ENCODE data around the gene SAG. TPM values are rescaled to one million over a fixed set of nuclear protein-coding genes. Genes with fewer than 3 reads are reported as not detected.

The SAG gene
- total and polyA plus RNA-seq, 3 donors from 2014 or later, result 5.1 to 25.6 (median 10.2) TPM

- Histone ChIP-seq H3K4me3 (no peak overlapping the region), H3K9me3 (no peaks in the 10 kb centered on the region), H3K27ac (no peak overlapping the region), H3K36me3 (ENCODE audit: low read depth, missing control alignments) (no peaks in the 10 kb centered on the region), H3K27me3 (no peaks in the 10 kb centered on the region), H3K4me1 (no peaks in the 10 kb centered on the region)
- WGBS, 2 donors, result 89 to 91% methylated on average over 11 of the region's 11 CpGs
- intact Hi-C loops (cut with DNase I; ENCODE audit: low total_unique reads), result no loop called here
- DNase-seq, result no peak
- no peak for TF ChIP-seq CTCF (IDR thresholded peaks at IDR 0.05)
- TF ChIP-seq POLR2A (IDR thresholded peaks at IDR 0.05), result no peak
Measured at GRCh38 chr2:233380995-233381637, 73.5 kb downstream of the SAG start.

GRCh38 chr2:233381638-233381995, 74.0 kb downstream of the SAG start:
- DNase-seq, result no peak
- no peaks in the 10 kb centered on the region for H3K36me3 ChIP-seq (ENCODE audit: low read depth, missing control alignments)
- intact Hi-C loops (cut with DNase I; ENCODE audit: low total_unique reads), result no loop called here
- H3K4me1 ChIP-seq, result no peaks in the 10 kb centered on the region
- H3K27me3 ChIP-seq, result no peaks in the 10 kb centered on the region
- no peak overlapping the region for H3K4me3 ChIP-seq
- H3K27ac ChIP-seq, result no peak overlapping the region
- H3K9me3 ChIP-seq, result no peaks in the 10 kb centered on the region
- 94 to 95% methylated on average over 4 of the region's 4 CpGs for WGBS, 2 donors
- TF ChIP-seq CTCF (IDR thresholded peaks at IDR 0.05), result no peak
- TF ChIP-seq POLR2A (IDR thresholded peaks at IDR 0.05), result no peak

GRCh38 chr2:233384015-233384414, 76.4 kb downstream of the SAG start:
- WGBS, 2 donors, result 86 to 87% methylated on average over 10 of the region's 10 CpGs
- H3K27ac ChIP-seq, result no peak overlapping the region
- no peaks in the 10 kb centered on the region for H3K36me3 ChIP-seq (ENCODE audit: low read depth, missing control alignments)
- TF ChIP-seq POLR2A (IDR thresholded peaks at IDR 0.05), result no peak
- no peaks in the 10 kb centered on the region for H3K27me3 ChIP-seq
- H3K9me3 ChIP-seq, result no peaks in the 10 kb centered on the region
- intact Hi-C loops (cut with DNase I; ENCODE audit: low total_unique reads), result no loop called here
- DNase-seq, result no peak
- H3K4me1 ChIP-seq, result peaks cover 19% of the 10 kb centered on the region
- H3K4me3 ChIP-seq, result no peak overlapping the region

- TF ChIP-seq POLR2A (IDR thresholded peaks at IDR 0.05) (no peak), CTCF (IDR thresholded peaks at IDR 0.05) (no peak)
- Histone ChIP-seq H3K36me3 (ENCODE audit: low read depth, missing control alignments) (no peaks in the 10 kb centered on the region), H3K4me3 (no peak overlapping the region), H3K9me3 (no peaks in the 10 kb centered on the region), H3K4me1 (peaks cover 21% of the 10 kb centered on the region), H3K27me3 (no peaks in the 10 kb centered on the region), H3K27ac (no peak overlapping the region)
- WGBS, 2 donors, result 75 to 87% methylated on average over 8 to 12 of the region's 12 CpGs
- no peak for DNase-seq
- intact Hi-C loops (cut with DNase I; ENCODE audit: low total_unique reads), result no loop called here
Measured at GRCh38 chr2:233384811-233385488, 77.3 kb downstream of the SAG start.

- H3K27ac ChIP-seq, result no peak overlapping the region
- H3K9me3 ChIP-seq, result no peaks in the 10 kb centered on the region
- TF ChIP-seq POLR2A (IDR thresholded peaks at IDR 0.05), result no peak
- no peak for TF ChIP-seq CTCF (IDR thresholded peaks at IDR 0.05)
- 86 to 88% methylated on average over 14 of the region's 14 CpGs for WGBS, 2 donors
- no peak for DNase-seq
- H3K4me1 ChIP-seq, result peaks cover 21% of the 10 kb centered on the region
- H3K4me3 ChIP-seq, result no peak overlapping the region
- no peaks in the 10 kb centered on the region for H3K36me3 ChIP-seq (ENCODE audit: low read depth, missing control alignments)
- intact Hi-C loops (cut with DNase I; ENCODE audit: low total_unique reads), result no loop called here
- no peaks in the 10 kb centered on the region for H3K27me3 ChIP-seq
Measured at GRCh38 chr2:233385489-233386044, 78.0 kb downstream of the SAG start.

All from testis (tissue), 3 donors.